ENCODE results near the gene PIGU. TPM values are rescaled to one million over a fixed set of nuclear protein-coding genes. Genes with fewer than 3 reads are reported as not detected.

Gene PIGU
- total RNA-seq, 4 donors from 2014 or later, result 13.6 to 21.7 (median 16.2) TPM

GRCh38 chr20:34558320-34559218, 118.3 kb downstream of the PIGU start, which contains the start of gene MAP1LC3A:
Gene MAP1LC3A, plus strand, starts transcription at chr20:34558718. Its CDS starts 151 bp downstream, at chr20:34558869.
- DNase-seq (ENCODE audit: low spot score in 2 of 2), result peak; percentile 98
- Histone ChIP-seq H3K4me3 (peak within 1 kb of the TSS; percentile 59), H3K9me3 (no peaks in the 10 kb centered on the region), H3K36me3 (no peaks in the 10 kb centered on the region), H3K4me1 (peaks cover 23% of the 10 kb centered on the region), H3K27me3 (no peaks in the 10 kb centered on the region), H3K27ac (peak within 1 kb of the TSS; percentile 84)
- TF ChIP-seq POLR2A (IDR thresholded peaks at IDR 0.05), result peak in 1 of 2 donors; percentile 59
- peak in 2 of 3 donors; percentile 39 to 86 for TF ChIP-seq POLR2AphosphoS5 (IDR thresholded peaks at IDR 0.05)
- no peak for TF ChIP-seq EP300 (IDR thresholded peaks at IDR 0.05)
- TF ChIP-seq CTCF (IDR thresholded peaks at IDR 0.05), result no peak
- WGBS, result under 1% methylated on average over 72 of the region's 103 CpGs

- no peak for DNase-seq (ENCODE audit: low spot score in 2 of 2)
- Histone ChIP-seq H3K27ac (peak overlapping the region; percentile 84), H3K9me3 (no peaks in the 10 kb centered on the region), H3K4me1 (peaks cover 23% of the 10 kb centered on the region), H3K4me3 (peak overlapping the region; percentile 59), H3K27me3 (no peaks in the 10 kb centered on the region), H3K36me3 (no peaks in the 10 kb centered on the region)
- TF ChIP-seq EP300 (IDR thresholded peaks at IDR 0.05) (no peak), CTCF (IDR thresholded peaks at IDR 0.05) (no peak), POLR2AphosphoS5 (IDR thresholded peaks at IDR 0.05) (no peak), POLR2A (IDR thresholded peaks at IDR 0.05) (no peak)
- WGBS, result 18% methylated on average over 11 of the region's 11 CpGs
Measured at GRCh38 chr20:34557936-34558319, 119.0 kb downstream of the PIGU start.

DNA sequence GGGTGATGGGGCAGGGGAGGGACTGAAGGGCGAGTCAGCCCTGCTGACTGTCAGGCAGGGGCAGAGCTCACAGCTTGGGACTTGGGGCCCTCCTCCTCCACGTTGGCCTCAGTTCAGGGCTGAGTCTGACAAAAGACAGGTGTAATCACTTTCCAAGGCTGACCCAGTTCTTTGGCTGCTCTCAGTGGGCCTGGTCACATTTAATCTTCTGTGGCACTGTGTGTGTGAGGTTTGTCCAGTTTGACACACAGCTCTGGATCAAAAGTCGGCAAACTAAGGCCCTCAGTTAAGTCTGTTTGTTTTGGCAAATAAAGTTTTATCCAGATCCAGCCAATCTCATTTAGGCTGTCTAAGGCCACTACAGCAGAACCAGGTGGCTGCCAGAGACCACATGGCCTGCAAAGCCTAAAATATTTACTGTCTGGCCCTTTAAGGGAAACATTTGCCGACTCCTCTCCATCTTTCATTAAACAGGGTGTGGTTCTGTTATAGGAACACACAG, 123.5 kb downstream of the PIGU start:
- Histone ChIP-seq H3K36me3 (no peaks in the 10 kb centered on the region), H3K4me1 (peaks cover 13% of the 10 kb centered on the region), H3K27ac (no peak overlapping the region), H3K4me3 (no peak overlapping the region), H3K9me3 (no peaks in the 10 kb centered on the region), H3K27me3 (no peaks in the 10 kb centered on the region)
- 37% methylated on average over 3 of the region's 4 CpGs for WGBS
- no peak for DNase-seq (ENCODE audit: low spot score in 2 of 2)
- TF ChIP-seq EP300 (IDR thresholded peaks at IDR 0.05) (no peak), CTCF (IDR thresholded peaks at IDR 0.05) (no peak), POLR2A (IDR thresholded peaks at IDR 0.05) (no peak), POLR2AphosphoS5 (IDR thresholded peaks at IDR 0.05) (no peak)

GRCh38 chr20:34552569-34552968, 124.3 kb downstream of the PIGU start:
- no peak for TF ChIP-seq POLR2AphosphoS5 (IDR thresholded peaks at IDR 0.05)
- TF ChIP-seq CTCF (IDR thresholded peaks at IDR 0.05), result no peak
- TF ChIP-seq EP300 (IDR thresholded peaks at IDR 0.05), result no peak
- TF ChIP-seq POLR2A (IDR thresholded peaks at IDR 0.05), result no peak
- 94% methylated on average over 6 of the region's 6 CpGs for WGBS
- no peak overlapping the region for H3K27ac ChIP-seq

DNA sequence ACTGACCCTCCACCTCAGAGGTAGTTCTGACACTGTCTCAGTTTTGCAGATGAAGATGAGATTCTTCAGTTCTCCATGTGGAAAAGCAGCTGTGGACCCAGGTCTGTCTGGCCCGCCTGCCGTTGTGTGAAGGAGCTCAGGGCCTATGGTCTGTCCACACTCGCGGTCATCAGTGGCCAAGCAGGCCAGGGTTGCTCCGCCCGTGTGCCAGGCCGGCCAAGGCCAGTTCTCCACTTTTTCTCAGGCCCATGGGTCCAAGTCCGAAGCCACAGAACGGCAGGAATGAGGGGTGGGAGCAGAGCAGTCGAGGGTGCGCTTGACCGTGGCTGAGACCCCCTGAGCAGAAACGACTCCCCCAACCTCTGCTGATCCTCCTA, 127.0 kb downstream of the PIGU start:
- H3K27ac ChIP-seq, result no peak overlapping the region
- no peaks in the 10 kb centered on the region for H3K9me3 ChIP-seq
- 90% methylated on average over 13 of the region's 13 CpGs for WGBS

More at GRCh38 chr20:34552569-34552968, 124.3 kb downstream of the PIGU start:
- no peaks in the 10 kb centered on the region for H3K36me3 ChIP-seq
- peaks cover 5% of the 10 kb centered on the region for H3K4me1 ChIP-seq
- DNase-seq (ENCODE audit: low spot score in 2 of 2), result no peak
- no peaks in the 10 kb centered on the region for H3K27me3 ChIP-seq
- no peaks in the 10 kb centered on the region for H3K9me3 ChIP-seq
- H3K4me3 ChIP-seq, result no peak overlapping the region

More for the DNA sequence above, 127.0 kb downstream of the PIGU start:
- DNase-seq (ENCODE audit: low spot score in 2 of 2), result no peak
- TF ChIP-seq CTCF (IDR thresholded peaks at IDR 0.05) (no peak), POLR2AphosphoS5 (IDR thresholded peaks at IDR 0.05) (no peak), POLR2A (IDR thresholded peaks at IDR 0.05) (no peak), EP300 (IDR thresholded peaks at IDR 0.05) (no peak)
- Histone ChIP-seq H3K4me1 (peaks cover 3% of the 10 kb centered on the region), H3K4me3 (no peak overlapping the region), H3K27me3 (no peaks in the 10 kb centered on the region), H3K36me3 (no peaks in the 10 kb centered on the region)
